Endometrial microvascular endothelial cells (primary cell): ENCODE measurements around the gene RREB1. TPM values are rescaled to one million over a fixed set of nuclear protein-coding genes. Genes with fewer than 3 reads are reported as not detected.

Source experiments
- in situ Hi-C: cut with HindIII; loops from 2 replicates; pipeline ENCODE4 v1.10.0; 2017; ENCODE audit warnings: low sequenced_read_pairs, low pct_unique_long_range_greater_than_20kb; ENCODE audit errors: inconsistent ontology term
- total RNA-seq: library from RNA; depleted of rRNA; stranded (reverse); fragments of >200 nt; gene quantifications from one replicate; pipeline ENCODE4 v1.2.3, GENCODE V29; 2015; ENCODE audit errors: inconsistent ontology term

Gene RREB1
- total RNA-seq, 1 donor from 2014 or later: 12.4 TPM

- in situ Hi-C loops: no loop called here
Measured at GRCh38 chr6:7200598-7201443, 93.1 kb downstream of the RREB1 start.

- in situ Hi-C loops: no loop called here
Measured at GRCh38 chr6:7201444-7201731, 93.6 kb downstream of the RREB1 start.

GRCh38 chr6:7201732-7202541, 94.2 kb downstream of the RREB1 start:
- in situ Hi-C loops: no loop called here

- in situ Hi-C loops: no loop called here
Measured at GRCh38 chr6:7202950-7203349, 95.2 kb downstream of the RREB1 start.

DNA sequence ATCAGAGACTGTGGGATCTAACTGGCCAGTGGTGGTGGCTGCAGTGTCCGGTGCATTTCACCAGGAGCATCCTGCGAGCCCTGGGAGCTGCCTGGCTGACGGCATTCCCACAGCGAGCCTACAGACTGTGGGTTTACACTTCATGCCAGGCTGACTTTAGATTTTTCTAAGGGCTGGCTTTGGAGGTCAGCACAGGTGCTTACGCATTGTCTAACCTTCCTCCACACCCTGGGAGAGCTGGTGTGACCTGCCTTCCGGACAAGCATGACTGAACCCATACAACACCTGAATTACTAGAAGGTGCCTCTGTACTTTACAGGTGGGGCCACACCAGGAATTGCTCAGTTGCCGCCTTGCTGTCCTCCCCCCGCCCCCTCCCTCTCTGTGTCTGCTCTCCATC, 96.2 kb downstream of the RREB1 start:
- in situ Hi-C loops: no loop called here

- in situ Hi-C loops: no loop called here
Measured at GRCh38 chr6:7204726-7205125, 97.0 kb downstream of the RREB1 start.

GRCh38 chr6:7207720-7208119, 100.0 kb downstream of the RREB1 start:
- in situ Hi-C loops: no loop called here

GRCh38 chr6:7213416-7213815, 105.7 kb downstream of the RREB1 start:
- in situ Hi-C loops: no loop called here

GRCh38 chr6:7214468-7214867, 106.7 kb downstream of the RREB1 start:
- in situ Hi-C loops: no loop called here

DNA sequence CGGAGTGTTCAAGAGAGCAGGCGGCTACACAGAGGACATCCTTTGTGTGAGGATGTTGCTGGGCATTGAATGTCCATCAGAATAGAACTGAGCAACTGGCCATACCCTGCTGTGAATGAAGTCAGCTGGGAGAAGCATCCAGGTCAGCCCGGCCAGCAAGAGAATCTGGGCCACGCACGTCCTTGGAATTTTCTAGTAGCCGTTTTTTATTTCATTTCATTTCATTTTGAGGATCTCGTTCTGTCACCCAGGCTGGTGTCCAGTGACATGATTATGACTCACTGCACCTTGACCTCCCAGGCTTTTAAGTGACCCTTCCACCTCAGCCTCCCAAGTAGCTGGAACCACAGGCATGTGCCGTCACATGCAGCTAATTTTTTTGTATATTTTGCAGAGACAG, 107.4 kb downstream of the RREB1 start:
- in situ Hi-C loops: no loop called here

DNA sequence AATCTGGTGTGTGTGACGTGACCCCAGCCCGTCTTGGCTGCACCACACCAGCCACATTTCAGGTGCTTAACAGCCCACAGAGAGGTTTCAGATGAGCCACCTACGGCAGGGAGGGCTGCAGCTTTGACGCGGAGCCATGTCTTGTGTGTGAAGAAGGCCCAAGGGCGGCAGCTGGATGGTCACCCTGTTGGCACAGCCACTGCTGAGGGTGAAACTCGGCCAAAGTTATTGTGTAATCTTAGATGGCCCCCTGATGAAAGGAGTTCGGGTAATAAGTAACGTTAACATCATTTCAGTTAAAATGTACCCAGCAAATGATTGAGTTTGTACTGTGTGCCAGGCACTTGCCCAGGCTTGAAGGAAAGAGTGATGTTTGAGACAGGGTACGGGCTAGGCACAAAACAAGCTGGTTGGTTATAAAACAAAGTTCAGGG, 108.1 kb downstream of the RREB1 start:
- in situ Hi-C loops: no loop called here

GRCh38 chr6:7216941-7217621, 109.3 kb downstream of the RREB1 start:
- in situ Hi-C loops: no loop called here

DNA sequence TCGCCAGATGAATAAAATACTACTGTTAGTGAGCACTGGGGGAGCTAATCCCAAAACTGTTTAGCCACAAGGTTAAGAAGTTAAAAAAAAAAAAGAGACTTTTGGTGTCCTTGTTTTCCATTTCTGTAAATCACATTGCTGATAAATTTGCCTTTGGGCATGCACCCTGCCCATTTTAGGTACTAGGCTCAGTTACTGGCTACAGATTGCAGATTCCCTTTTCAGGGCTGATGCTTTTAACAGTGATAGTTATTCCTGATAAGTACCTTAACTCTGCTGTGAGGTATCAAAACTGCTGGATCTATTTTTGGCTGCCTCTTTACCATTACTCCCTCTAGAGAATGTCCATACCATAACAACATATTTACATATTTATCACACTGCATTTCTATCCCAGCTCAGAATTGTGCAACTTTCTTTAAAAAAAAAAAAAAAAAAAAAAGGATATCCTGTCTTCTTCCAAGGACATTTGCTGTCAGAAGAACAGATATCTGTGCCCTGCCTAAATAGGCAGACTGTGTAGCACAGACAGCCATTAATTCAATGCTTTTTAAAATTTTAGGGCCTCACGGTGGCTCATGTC, 110.7 kb downstream of the RREB1 start:
- in situ Hi-C loops: no loop called here

GRCh38 chr6:7219310-7219709, 111.5 kb downstream of the RREB1 start:
- in situ Hi-C loops: no loop called here

DNA sequence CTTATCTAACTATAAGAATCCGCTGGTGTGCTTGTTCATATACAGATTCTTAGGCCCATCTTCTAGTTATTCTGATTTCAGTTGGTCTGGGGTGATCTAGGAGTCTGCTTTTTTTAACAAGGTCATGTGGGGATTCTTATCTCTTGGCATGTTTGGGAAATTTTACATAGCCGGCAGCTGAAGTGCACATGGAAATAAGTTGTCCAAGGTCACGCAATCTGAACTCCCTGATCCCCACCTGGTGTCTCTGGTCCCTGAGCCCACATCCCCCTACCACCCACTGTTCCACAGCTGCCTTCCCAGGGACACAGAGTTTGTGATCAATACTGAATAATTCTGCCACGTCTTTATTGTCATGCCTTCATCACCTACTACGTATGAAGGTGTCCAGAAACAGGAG, 114.4 kb downstream of the RREB1 start:
- in situ Hi-C loops: no loop called here

DNA sequence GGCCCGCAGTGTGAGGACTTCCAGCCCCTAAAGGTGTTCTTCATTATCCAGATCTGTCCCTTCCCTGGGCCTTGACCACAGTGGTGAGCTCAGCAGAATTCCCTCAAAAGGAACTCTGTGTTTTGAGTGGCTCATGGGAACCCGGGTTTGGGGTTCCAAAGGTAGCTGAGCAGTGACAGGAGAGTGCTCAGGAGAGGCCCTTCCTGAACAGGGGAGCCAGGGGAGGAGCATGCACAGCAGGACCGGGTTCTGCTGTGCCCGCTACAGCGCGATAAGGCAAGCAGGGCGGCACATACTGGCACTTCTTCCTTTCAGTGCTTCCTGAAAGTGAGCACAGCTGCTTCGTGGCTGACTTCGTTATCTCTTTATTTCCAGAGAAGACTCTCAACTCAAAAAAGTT, 117.0 kb downstream of the RREB1 start:
- in situ Hi-C loops: no loop called here

DNA sequence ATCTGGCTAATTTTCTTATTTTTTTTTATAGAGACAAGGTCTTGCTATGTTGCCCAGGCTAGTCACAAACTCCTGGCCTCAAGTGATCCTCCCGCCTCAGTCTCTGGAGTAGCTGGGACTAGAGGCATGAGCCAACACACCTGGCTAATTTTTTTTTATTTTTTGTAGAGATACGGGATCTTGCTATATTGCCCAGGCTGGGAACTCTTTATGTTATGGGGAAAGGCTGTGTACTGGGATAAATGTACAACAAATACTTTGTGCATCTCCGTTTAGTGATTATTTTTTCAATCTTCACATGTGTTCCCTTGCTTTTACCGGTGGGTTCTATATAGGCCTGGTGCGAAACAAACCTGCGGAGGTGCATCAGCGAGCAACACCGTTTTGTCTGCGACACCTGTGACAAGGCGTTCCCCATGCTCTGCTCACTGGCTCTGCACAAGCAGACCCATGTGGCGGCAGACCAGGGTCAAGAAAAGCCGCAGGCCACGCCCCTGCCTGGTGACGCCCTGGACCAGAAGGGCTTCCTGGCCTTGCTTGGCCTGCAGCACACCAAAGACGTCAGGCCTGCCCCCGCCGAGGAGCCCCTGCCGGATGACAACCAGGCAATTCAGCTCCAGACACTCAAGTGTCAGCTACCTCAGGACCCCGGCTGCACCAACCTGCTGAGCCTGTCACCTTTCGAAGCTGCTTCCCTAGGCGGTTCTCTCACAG, 121.1 kb downstream of the RREB1 start:
- in situ Hi-C loops: no loop called here

- in situ Hi-C loops: no loop called here
Measured at GRCh38 chr6:7229376-7230326, 121.9 kb downstream of the RREB1 start.
